Measurements from ENCODE around the gene PIN1. TPM values are rescaled to one million over a fixed set of nuclear protein-coding genes. Genes with fewer than 3 reads are reported as not detected.

Gene PIN1
- total RNA-seq, 1 experiment from 2014 or later, result 61.4 TPM

- Mint-ChIP-seq H3K9me3 (ENCODE audit: unreplicated experiment) (no peaks in the 10 kb centered on the region), H3K4me1 (ENCODE audit: insufficient read depth, unreplicated experiment) (peaks cover 7% of the 10 kb centered on the region), H3K27me3 (ENCODE audit: insufficient read depth, unreplicated experiment) (no peaks in the 10 kb centered on the region), H3K27ac (ENCODE audit: low read depth, unreplicated experiment) (peak overlapping the region; percentile 66), H3K36me3 (ENCODE audit: insufficient read depth, unreplicated experiment) (peaks cover 25% of the 10 kb centered on the region), H3K4me3 (ENCODE audit: unreplicated experiment) (peak overlapping the region; percentile 79)
- intact Hi-C loops (cut with micrococcal nuclease), result no loop called here
- DNase-seq (ENCODE audit: unreplicated experiment), result no peak
- CTCF ChIA-PET, result interaction anchor here (0.6 to 1.5 kb wide), 4 partner anchors 8 to 1211 kb away, joined by 3 to 5 read pairs (median 3); partner anchors contain the start of gene UBL5
- BruUV-seq (replicated peaks), result TSS peak; percentile 15
- TF ChIP-seq CTCF (IDR thresholded peaks at IDR 0.05; ENCODE audit: unreplicated experiment), result no peak
- POLR2A ChIA-PET, result interaction anchor here (0.7 to 1.2 kb wide), 2 partner anchors 10 to 17 kb away, joined by 3 to 4 read pairs; partner anchors contain the start of gene FBXL12
Measured at GRCh38 chr19:9835507-9835949, 410 bp downstream of the PIN1 start.

- Mint-ChIP-seq H3K36me3 (ENCODE audit: insufficient read depth, unreplicated experiment) (peaks cover 30% of the 10 kb centered on the region), H3K4me3 (ENCODE audit: unreplicated experiment) (peak overlapping the region; percentile 79), H3K4me1 (ENCODE audit: insufficient read depth, unreplicated experiment) (peaks cover 7% of the 10 kb centered on the region), H3K27me3 (ENCODE audit: insufficient read depth, unreplicated experiment) (no peaks in the 10 kb centered on the region), H3K9me3 (ENCODE audit: unreplicated experiment) (no peaks in the 10 kb centered on the region), H3K27ac (ENCODE audit: low read depth, unreplicated experiment) (peak overlapping the region; percentile 66)
- ChIA-PET POLR2A (interaction anchor here (2.3 kb wide), 1 partner anchor 8 kb away, joined by 15 read pairs; the partner anchor contains the start of gene UBL5), CTCF (interaction anchor here (0.6 to 1.1 kb wide), 3 partner anchors 8 to 192 kb away, joined by 3 to 4 read pairs (median 3); partner anchors contain the start of gene UBL5)
- intact Hi-C loops (cut with micrococcal nuclease), result no loop called here
- no TSS peak for BruUV-seq (replicated peaks)
- no peak for DNase-seq (ENCODE audit: unreplicated experiment)
- TF ChIP-seq CTCF (IDR thresholded peaks at IDR 0.05; ENCODE audit: unreplicated experiment), result no peak
Measured at GRCh38 chr19:9836021-9836420, 903 bp downstream of the PIN1 start.

- no peak for DNase-seq (ENCODE audit: unreplicated experiment)
Measured at GRCh38 chr19:9838324-9838723, 3.2 kb downstream of the PIN1 start.

More at GRCh38 chr19:9838324-9838723, 3.2 kb downstream of the PIN1 start:
- BruUV-seq (replicated peaks), result no TSS peak
- CTCF ChIA-PET, result interaction anchor here (0.5 to 1.7 kb wide), 4 partner anchors 9 to 189 kb away, joined by 3 to 5 read pairs (median 3); no protein-coding TSS in a partner anchor
- POLR2A ChIA-PET, result interaction anchor here (2.3 kb wide), 1 partner anchor 11 kb away, joined by 15 read pairs; the partner anchor contains the start of gene UBL5
- TF ChIP-seq CTCF (IDR thresholded peaks at IDR 0.05; ENCODE audit: unreplicated experiment), result no peak
- no peak overlapping the region for H3K4me3 Mint-ChIP-seq (ENCODE audit: unreplicated experiment)
- peaks cover 7% of the 10 kb centered on the region for H3K4me1 Mint-ChIP-seq (ENCODE audit: insufficient read depth, unreplicated experiment)
- H3K36me3 Mint-ChIP-seq (ENCODE audit: insufficient read depth, unreplicated experiment), result peaks cover 44% of the 10 kb centered on the region
- intact Hi-C loops (cut with micrococcal nuclease), result no loop called here
- H3K27me3 Mint-ChIP-seq (ENCODE audit: insufficient read depth, unreplicated experiment), result no peaks in the 10 kb centered on the region
- no peaks in the 10 kb centered on the region for H3K9me3 Mint-ChIP-seq (ENCODE audit: unreplicated experiment)
- no peak overlapping the region for H3K27ac Mint-ChIP-seq (ENCODE audit: low read depth, unreplicated experiment)

All from MCF 10A (cell line).